NCI-H69 (cell line): ENCODE measurements around the gene FAM180B.

Source experiments
- DNase-seq: peaks from one replicate; lab custom pipeline; 2025; lab: John Stamatoyannopoulos, UW

The FAM180B gene

GRCh38 chr11:47569646-47570045, 16.8 kb upstream of the FAM180B start:
- DNase-seq: no peak

- DNase-seq: no peak
Observed at GRCh38 chr11:47570651-47571356, 15.7 kb upstream of the FAM180B start.

GRCh38 chr11:47571357-47571729, 15.1 kb upstream of the FAM180B start:
- DNase-seq: no peak

GRCh38 chr11:47571895-47572294, 14.6 kb upstream of the FAM180B start:
- DNase-seq: no peak

- peak; percentile 66 for DNase-seq
Observed at GRCh38 chr11:47572715-47573255, 13.7 kb upstream of the FAM180B start.

GRCh38 chr11:47573321-47573720, 13.2 kb upstream of the FAM180B start:
- no peak for DNase-seq

- DNase-seq: no peak
Observed at GRCh38 chr11:47577460-47578041, 8.9 kb upstream of the FAM180B start.

- peak; percentile 98 for DNase-seq
Observed at GRCh38 chr11:47578524-47579494, 7.7 kb upstream of the FAM180B start, which contains the start of the genes KBTBD4 and NDUFS3. TSS of gene KBTBD4 (minus strand) at chr11:47578970. CDS start at chr11:47578951, 19 bp downstream. TSS of gene NDUFS3 (plus strand) at chr11:47579074. CDS start at chr11:47579092, 18 bp downstream.

- DNase-seq: no peak
Observed at GRCh38 chr11:47583844-47584243, 2.6 kb upstream of the FAM180B start.

- no peak for DNase-seq
Observed at GRCh38 chr11:47587039-47587716, 700 bp downstream of the FAM180B start.

- no peak for DNase-seq
Observed at GRCh38 chr11:47587723-47588326, 1.3 kb downstream of the FAM180B start.

- no peak for DNase-seq
Observed at GRCh38 chr11:47589118-47589517, 2.6 kb downstream of the FAM180B start.

GRCh38 chr11:47589584-47589976, 3.1 kb downstream of the FAM180B start:
- DNase-seq: no peak

- DNase-seq: no peak
Observed at GRCh38 chr11:47589977-47590861, 3.7 kb downstream of the FAM180B start.

- DNase-seq: no peak
Observed at GRCh38 chr11:47591764-47592163, 5.3 kb downstream of the FAM180B start.

GRCh38 chr11:47592251-47592650, 5.8 kb downstream of the FAM180B start:
- DNase-seq: no peak

GRCh38 chr11:47592970-47593369, 6.5 kb downstream of the FAM180B start:
- no peak for DNase-seq

GRCh38 chr11:47593492-47593933, 7.0 kb downstream of the FAM180B start:
- no peak for DNase-seq

- DNase-seq: peak; percentile 46
Observed at GRCh38 chr11:47593934-47594855, 7.7 kb downstream of the FAM180B start, which contains the start of gene C1QTNF4. TSS of gene C1QTNF4 (minus strand) at chr11:47594411. CDS start at chr11:47590810, 3,601 bp downstream.
